DMS53 (cell line): Measurements from ENCODE around the gene ST6GAL1.
"Not testable (repeated sequence)": the region's sequence is repeated elsewhere in the genome, so short reads cannot be mapped to it uniquely, and the experiment has no call there.

Source experiments
- DNase-seq: peaks from one replicate; lab custom pipeline; 2025; lab: John Stamatoyannopoulos, UW

Gene ST6GAL1

GRCh38 chr3:186940967-186941366, 10.6 kb downstream of the ST6GAL1 start:
- no peak for DNase-seq

GRCh38 chr3:186942168-186942567, 11.8 kb downstream of the ST6GAL1 start:
- no peak for DNase-seq

GRCh38 chr3:186945255-186945823, 15.0 kb downstream of the ST6GAL1 start:
- no peak for DNase-seq

- DNase-seq: no peak
Measured at GRCh38 chr3:186946756-186947375, 16.5 kb downstream of the ST6GAL1 start.

GRCh38 chr3:186949281-186949982, 19.1 kb downstream of the ST6GAL1 start:
- no peak for DNase-seq

GRCh38 chr3:186950402-186951093, 20.2 kb downstream of the ST6GAL1 start:
- DNase-seq: no peak

- DNase-seq: no peak
Measured at GRCh38 chr3:186951640-186952552, 21.6 kb downstream of the ST6GAL1 start.

GRCh38 chr3:186953011-186953487, 22.7 kb downstream of the ST6GAL1 start:
- DNase-seq: no peak

GRCh38 chr3:186953992-186954699, 23.8 kb downstream of the ST6GAL1 start:
- not testable (repeated sequence) for DNase-seq

- no peak for DNase-seq
Measured at GRCh38 chr3:186955898-186956696, 25.8 kb downstream of the ST6GAL1 start.

- no peak for DNase-seq
Measured at GRCh38 chr3:186959029-186959624, 28.8 kb downstream of the ST6GAL1 start.

- no peak for DNase-seq
Measured at GRCh38 chr3:186960347-186960746, 30.0 kb downstream of the ST6GAL1 start.

GRCh38 chr3:186962445-186962844, 32.1 kb downstream of the ST6GAL1 start:
- no peak for DNase-seq

- DNase-seq: no peak
Measured at GRCh38 chr3:186963636-186964035, 33.3 kb downstream of the ST6GAL1 start.

GRCh38 chr3:186964071-186964470, 33.7 kb downstream of the ST6GAL1 start:
- no peak for DNase-seq

GRCh38 chr3:186964616-186965015, 34.3 kb downstream of the ST6GAL1 start:
- no peak for DNase-seq

GRCh38 chr3:186965141-186965879, 35.0 kb downstream of the ST6GAL1 start:
- no peak for DNase-seq

GRCh38 chr3:186966406-186966805, 36.1 kb downstream of the ST6GAL1 start:
- DNase-seq: no peak

GRCh38 chr3:186967236-186967635, 36.9 kb downstream of the ST6GAL1 start:
- DNase-seq: not testable (repeated sequence)
